GM19035 (cell line): ENCODE results near the gene PAK6.

Experiments
- ATAC-seq: cut with Tn5 transposase; IDR thresholded peaks from one replicate; pipeline ENCODE4 v1.9.1; 2021; ENCODE audit not compliant: unreplicated experiment

The PAK6 gene

DNA sequence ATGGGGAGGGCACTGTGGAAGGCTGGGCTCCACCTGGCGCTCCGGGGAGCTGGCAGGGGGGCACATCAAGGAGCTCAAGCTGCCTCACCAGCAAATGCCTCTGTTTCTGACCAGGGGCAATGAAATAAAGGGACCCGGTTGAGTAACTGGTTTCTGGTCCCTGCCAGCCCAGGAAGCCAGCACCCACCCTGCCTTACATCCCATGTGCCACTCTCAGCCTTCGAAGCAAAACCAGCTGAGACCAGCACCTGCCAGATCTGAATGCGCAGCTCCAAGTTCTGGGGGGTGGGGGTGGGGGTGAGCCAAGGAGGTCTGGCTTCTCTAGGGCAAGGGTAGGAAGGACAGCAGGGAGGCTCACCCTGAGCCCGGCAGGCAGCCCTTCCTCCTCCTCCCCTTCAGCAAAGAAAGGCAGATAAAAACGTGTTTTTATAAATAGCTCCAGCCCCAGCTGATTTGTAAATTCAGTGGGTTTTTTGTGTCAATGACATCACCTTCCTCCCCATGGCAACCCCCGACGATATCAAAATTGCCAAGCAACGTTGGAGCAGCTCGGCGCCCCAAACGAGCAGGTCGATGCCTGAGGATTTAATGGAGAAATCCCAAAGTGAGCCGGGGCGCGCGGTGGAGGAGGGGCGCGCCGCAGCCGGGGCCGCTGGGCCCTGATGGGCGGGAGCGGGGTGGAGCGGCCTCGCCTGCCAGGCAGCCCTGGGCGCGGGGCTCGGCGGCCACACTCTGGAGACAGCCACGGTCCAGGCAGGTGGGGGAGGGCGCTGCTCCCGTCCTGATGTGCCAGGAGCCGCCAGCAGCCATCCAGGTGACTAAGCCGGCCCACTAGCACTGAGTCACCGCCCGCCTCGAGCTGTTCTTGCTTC, at the start of gene PAK6:
TSS of gene PAK6 (plus strand) at position 532 of the 872 bp plus-strand sequence. CDS start 25,723 bp downstream, outside the sequence.
- ATAC-seq = no peak

DNA sequence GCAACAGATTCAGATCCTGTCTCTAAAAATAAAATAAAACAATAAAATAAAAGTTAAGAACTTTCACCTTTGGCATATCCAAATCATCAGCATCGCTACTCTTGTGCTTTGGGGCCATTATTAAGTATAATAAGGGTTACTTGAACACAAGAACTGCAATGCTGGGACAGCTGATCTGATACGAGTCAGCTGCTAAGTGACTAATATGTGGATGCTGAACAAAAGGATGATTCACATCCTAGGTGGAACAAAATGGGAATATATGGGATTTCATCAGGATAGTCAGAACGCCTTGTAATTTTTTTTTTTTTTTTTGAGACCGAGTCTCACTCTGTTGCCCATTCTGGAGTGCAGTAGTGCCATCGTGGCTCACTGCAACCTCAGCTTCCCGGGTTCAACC, 48.3 kb upstream of the PAK6 start:
- ATAC-seq = no peak

DNA sequence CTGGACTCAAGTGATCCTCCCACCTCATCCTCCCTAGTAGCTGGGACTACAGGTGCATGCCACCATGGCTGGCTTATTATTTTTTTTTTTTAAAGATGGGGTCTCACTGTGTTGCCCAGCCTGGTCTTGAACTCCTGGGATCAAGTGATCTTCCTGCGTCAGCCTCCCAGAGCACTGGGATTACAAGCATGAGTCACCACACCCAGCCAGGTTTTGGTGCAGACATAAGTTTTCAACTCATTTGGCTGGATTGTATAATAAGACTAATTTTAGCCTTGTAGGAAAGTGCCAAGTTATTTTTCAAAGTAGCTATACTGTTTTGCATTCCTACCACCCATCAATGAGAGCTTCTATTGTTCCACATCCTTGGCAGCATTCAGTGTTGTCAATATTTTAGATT, 45.9 kb upstream of the PAK6 start:
- ATAC-seq = no peak

DNA sequence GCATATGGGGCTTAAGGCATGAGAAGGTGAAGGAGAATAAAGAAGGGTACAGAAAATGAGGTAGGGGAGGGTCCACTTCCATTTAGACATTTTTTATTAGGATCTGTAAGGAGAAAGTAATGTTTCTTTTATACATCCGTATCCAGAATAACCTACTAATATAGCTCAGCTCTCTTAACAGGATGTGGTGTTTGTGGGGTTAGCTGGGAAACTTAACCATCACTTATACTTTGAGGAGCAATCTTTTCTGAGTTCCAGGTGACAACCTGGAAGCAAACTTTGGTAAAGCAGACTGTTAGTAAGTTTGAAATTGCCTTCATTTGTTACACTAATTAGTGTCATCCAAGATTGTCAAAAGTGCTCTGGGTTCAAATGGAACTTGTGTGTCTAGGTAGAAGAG, 41.4 kb upstream of the PAK6 start:
- ATAC-seq = no peak

DNA sequence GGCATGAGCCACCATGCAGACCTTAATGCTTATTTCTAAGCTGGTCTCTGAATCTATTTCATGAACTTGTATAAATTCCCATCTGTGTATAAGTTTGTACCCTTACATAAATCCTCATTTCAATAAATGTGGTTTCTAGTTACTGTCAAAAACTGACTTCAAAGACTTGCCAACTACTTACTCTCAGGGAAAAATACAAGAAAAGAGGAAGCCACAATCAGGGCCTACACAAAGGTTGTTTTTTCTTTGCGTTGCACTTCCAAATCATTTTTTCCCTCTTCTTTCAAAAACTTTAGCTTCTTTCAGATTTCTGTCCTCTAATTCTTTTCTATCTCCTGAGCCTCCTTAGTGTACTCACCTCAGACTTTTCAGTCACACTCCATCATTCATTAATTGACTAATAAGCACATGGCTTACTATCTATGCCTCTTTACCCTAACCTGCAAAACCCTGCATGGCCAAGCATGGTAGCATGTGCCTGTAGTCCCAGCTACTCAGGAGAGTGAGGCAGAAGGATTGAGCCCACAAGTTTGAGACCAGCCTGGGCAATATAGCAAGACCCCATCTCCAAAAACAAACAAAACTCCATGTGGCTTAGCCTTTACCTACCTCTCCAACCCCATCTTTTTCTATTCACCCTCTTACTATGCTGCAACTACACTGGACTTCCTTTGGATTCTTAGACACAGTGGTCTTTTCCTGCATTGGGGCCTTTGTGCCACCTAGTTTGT, 40.3 kb upstream of the PAK6 start:
- ATAC-seq = no peak

DNA sequence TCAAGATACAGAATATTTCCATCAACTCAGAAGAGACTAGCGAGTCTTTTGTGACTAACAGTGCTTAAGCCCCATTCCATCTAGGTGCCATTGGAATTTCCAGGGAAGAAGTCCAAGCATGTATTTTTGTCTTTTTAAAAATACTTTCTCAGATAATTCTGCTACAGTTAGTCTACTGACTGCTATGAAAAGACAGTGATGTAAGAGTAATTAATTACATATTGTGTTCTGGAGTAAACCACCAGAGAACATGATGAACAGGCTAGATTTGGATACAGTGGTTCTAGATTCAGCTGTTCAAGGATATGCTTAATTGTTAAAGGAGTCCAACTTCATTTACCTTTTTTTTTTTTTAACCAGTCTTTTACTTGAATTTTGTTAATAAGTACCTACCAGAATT, 34.8 kb upstream of the PAK6 start:
- no peak for ATAC-seq

DNA sequence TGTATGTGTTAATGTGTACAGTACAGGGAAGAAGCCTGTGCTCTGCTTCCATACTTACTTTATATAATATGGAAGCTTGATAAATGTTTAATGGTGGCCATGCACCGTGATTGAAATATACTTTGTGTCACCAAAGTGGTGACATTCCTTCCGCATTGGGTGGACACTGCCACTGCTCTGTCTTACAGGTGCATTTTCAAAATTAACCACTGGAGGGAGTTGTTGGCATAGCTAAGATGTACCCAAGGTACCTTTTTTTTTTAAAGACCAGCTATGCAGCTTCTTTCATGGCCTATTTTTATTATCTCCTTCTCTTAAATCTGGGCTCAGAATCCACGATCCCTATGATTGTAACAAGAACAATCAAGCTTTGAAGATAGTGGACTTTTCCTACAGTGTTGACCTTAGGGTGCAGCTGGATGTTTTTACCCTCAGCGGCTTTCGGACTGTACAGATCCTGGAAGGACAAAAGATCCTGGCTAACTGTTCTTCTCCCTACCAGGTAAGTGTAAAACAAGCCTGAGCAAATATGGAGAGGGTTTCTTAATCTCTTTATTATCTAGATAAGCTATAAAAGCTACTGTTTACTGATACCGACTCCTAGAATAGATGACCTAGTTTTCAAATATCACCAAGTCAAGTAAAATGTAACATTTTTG, 21.6 kb upstream of the PAK6 start:
- ATAC-seq = peak; percentile 50

DNA sequence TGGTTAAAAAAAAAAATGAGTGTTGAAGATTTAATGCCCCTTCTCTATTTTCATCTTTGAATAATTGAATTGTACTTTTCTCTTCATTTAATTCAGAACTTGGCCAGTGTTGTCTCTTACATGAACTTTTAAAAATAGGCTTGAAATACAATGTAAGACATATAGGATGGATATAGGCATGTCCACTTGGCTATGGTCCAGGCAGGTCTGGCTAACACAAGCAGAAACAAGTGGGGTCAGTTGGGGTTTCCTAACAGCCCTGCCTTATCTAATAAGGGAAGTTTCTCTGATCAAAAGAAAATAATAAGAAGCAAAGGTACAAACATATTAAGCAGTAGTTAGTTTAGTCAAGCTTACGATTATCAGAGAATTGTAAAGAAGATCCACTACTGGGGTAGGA, 19.1 kb upstream of the PAK6 start:
- ATAC-seq = no peak

DNA sequence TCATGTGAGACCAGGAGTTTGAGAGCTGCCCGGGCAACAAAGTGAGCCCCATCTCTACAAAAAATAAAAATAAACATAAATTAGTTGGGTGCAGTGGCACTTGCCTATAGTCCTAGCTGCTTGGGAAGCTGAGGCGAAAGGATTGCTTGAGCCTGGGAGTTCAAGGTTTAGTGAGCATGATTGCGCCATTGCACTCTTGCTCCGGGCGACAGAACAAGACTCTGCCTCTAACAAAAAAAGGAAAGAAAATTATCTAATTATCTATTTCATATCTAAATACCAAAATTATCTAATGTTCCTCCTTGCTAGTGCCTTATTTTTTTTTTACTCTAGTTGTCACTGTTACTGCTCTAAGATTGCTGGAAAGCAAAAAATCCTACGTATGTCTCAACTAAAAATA, 16.7 kb upstream of the PAK6 start:
- ATAC-seq = no peak

DNA sequence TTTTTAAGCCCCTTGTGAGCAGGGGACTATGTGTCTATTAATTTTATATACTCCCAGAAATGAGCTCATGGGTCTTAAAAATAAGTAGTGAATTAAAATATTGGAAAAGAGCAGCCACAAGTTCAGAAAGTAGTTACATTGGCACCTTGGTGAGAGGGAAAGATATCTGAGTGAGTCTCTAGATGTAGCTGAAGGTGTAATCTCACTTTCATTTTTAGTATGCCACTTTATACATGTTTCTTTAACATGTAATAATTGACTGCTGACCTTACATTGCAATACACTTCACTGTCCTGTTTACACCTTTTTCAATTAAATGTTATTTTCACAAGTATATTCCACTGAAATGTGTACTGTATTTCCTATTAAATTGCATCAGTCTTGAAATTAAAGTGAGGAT, 12.1 kb upstream of the PAK6 start:
- ATAC-seq = no peak

DNA sequence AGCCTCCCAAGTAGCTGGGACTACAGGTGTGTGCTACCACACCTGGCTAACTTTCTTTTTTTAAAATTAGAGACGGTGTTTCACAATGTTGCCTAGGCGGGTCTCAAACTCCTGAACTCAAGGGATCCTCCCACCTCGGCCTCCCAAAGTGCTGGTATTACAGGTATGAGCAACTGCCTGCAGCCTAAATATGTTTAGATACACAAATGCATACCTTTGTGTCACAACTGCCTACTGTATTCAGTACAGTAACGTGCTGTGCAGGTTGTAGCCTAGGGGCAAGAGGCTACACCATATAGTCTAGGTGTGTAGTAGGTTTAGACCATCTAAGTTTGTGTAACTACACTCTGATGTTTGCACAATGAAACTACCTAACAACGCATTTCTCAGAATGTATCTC, 9.5 kb upstream of the PAK6 start:
- ATAC-seq = no peak

DNA sequence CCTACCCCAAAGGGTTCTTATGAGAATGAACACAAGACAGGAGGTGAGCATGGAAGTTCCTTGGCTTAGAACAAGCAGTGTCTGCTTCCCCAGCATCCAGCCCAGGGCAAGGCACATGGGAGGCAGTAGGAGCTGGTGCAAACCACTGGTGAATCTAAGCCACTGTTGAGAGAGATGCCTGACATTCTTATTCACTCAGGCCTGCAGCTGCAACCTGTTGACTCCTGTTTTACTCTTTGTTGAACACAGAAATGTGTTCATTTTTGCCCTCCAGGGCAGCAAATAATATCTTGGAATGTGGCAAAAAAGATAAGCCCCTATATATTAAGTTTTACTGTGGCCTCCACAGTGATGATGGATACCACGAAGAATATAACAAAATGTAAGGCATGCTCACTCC, 8.9 kb upstream of the PAK6 start:
- ATAC-seq = no peak

DNA sequence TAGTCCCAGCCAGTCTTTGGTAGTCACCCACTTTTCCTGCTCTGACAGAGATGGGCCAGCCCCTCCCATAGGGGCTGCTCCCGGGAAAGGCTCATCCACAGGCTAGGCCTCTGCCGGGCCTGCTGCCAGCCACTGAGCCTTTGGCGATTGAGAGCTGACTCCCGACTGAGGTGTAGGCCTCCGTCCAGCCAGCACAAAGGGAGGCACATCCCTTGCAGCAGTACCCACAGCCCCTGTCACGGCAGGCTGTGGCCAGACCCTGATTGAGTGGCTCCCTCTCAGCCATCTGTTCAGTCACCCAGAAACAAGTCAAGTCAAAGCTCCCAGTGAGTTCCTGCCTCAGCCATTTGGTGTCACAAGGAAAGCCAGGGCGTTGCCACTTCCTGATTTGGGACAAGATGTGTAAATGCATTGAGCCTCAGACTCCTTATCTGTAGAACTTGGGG, 6.2 kb upstream of the PAK6 start:
- no peak for ATAC-seq

DNA sequence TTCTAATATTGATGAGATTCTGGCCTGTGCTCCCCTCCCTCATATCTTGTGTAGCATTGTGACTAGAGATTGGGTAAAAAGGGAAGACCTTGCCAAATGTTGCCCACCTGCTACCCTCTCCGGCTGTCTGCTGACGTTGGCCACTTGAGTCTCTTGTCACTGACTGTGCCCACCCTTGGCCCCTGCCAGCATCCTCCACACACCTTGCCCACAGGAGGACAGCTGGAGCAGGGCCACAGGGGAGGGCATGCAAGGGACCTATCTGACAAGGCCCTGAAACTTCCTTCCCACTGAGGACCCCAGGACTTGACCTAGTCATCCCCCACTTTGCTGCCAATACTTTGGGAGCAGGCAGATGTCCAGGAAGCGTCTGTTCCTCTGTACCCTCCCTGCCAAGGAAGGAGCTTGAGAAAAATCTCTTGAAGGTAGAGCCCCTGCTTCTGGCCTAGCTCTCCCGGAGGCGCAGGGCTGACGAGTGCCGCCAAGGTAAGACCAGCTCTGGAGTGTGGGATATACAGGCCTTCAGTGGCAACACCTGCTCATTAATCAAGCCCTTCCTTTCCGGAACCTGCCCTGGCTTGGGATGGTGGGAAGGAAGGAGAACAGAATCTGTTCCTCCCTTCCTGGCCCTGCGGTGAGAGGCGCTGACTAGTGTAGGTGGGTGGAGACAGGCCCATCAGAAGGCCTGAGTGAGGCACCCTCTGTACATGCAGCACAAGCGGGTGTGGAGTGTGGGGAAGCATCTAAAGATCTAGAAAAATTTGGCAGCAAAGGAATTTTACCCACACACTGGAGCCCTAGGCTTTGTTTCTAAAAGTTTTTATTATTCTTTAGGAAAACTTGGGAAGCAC, 4.9 kb upstream of the PAK6 start:
- ATAC-seq = no peak

DNA sequence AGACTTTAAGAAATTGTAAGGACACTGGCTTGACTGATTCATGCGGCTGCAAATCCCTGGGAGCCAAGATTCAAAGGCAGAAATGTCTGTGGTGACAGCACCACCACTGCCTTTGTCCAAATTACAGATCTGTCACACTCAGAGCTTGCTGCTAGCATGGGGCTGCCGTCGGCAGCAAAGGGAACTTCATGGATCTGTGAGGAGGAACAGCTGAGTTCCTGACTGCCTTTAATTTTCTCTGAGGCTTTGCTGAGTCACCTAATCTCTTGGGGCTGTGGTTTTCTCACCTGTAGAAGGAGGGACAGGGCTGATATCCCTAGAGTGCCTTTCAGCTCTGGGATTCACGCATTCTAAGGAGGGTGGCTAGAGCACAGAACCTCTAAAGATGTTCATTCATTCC, 4.1 kb upstream of the PAK6 start:
- ATAC-seq = no peak

DNA sequence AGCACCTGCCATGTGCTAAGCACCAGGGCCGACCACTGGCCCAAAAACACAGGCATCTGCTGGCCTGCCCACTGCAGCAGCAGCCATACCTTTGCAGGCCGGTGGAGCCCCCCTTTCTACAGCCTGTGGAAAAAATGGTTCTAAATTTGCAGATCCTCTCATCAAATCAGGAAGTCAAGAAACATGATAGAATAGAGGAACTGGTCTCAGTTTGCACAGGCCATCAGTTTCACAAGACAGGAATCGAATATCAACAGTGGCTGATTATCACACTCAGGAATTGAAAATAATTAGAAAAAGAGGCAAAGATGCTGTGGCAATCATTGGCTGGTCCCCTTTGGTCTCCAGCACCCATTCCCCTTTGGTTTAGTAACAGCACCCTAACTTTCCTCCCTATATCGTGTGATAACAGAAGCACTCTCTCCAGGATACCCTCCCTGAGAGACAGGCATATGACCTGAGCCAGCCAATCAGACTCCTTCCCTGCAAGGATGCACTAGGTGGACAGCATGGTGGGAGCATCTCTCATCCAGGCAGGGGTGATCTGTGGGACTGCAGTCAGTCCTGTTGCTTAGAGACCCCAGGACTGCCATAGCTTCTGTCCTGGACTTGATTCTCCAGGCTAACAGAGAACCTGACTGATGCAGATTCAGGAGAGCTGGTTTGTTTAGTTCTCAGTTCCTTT, 3.5 kb upstream of the PAK6 start:
- no peak for ATAC-seq

DNA sequence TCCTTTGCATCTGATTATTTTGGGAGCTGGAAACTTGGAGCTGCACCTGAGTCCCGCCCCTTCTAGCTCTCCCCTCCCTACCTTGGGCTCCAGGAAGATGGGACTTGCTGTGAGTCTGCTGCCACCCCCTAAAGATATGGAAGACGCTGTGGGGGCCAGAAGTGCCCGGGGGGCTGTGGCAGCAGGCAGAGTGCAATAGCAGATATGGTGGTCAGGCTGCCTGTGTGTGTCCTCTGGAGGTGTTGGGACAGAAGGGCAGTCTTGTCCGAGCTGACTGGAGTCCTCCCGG, 485 bp downstream of the PAK6 start:
- no peak for ATAC-seq

DNA sequence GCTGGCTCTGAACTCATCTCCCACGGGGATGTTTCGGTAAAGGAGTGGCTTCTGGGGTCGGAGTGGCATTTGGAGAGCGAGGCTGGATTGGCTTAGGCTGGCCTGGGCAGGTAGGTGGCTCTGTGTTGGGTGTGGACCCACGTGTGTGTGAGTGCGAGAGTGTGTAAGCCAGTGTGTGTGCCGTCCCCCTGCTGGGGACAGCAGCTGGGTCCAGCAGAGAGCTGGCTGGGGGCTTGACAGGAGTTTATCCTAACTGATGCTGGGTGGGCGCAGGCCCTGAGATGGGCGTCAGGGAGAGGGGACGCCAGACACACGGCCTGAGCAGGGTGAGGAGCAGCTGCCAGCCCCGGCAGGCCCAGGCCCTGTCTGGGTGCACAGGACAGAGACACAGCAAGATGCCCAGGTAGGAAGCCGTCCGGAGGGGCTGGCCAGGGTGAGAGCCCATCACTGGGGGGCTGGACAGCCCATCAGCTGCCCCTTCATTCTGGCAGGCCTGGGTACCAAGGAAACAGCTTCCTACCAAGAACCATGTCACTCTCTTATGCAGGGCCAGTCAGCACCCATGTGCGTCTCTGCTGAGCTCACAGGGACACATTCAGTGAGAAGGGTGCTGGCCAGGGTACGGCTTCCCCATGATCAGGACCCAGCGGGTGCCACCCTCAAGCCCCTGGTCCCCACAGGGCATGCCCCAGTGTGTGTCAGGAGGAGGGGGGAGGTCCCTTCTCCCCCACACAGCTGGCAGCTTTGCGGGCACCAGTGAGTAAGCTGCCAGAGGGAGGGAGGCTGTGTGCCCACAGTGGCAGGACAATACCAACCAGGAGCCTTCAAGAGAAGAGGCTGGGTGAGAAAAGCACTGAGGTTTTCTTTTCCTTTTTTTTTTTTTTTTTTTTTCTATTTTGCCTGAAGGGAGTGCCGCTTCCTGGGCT, 1.1 kb downstream of the PAK6 start:
- no peak for ATAC-seq

DNA sequence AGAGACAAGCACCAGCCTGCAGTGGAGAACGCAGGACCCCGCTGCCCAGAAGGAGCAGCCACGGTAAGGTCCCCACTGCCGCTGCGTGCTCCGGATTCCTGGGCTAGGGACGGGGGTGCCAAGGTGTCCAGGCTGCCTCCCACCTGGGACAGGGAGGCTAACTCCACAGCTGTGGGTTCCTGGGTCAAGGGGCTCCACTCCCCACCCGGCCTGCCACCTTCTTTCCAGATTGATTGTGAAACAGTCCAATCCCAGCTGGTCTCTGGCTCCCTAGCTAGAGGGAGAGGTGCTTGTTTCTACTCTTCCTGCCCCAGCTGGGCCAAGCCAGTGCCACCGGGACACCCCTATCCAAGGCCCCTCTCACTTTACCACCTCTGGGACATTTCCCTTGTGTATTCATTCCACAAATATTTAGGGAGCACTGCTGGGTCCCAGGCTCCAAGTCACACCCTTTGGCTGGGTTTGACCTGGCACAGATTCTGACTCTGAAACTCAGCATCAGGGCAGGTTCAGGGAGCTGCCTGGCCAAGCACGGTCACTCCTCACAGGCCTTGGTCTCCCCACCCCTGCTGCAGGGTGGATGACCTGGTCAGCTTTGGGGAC, 1.9 kb downstream of the PAK6 start:
- no peak for ATAC-seq
